CD4-positive, CD25-positive, alpha-beta regulatory T cell (primary cell): ENCODE results near the gene FITM2. TPM values are rescaled to one million over a fixed set of nuclear protein-coding genes. Genes with fewer than 3 reads are reported as not detected.
"Not testable (repeated sequence)": the region's sequence is repeated elsewhere in the genome, so short reads cannot be mapped to it uniquely, and the experiment has no call there.

Experiments used
- ATAC-seq, 2 donors: fragments of 150-1000 bp; cut with Tn5 transposase; one replicate each; pipeline ENCODE4 v1.10.0; 2021; ENCODE audit warnings: low read depth in 2 of 2, moderate number of reproducible peaks in 2 of 2, moderate library complexity in 1 of 2
- DNase-seq, 3 donors: peaks; one replicate each; pipeline versions ENCODE4 v3.0.0 to v3.0.0-alpha.2; 2012 to 2022; ENCODE audit warnings: mixed read lengths in 1 of 3
- H3K27ac ChIP-seq: one replicate; pipeline ENCODE4 v1.7.0; 2013; ENCODE audit warnings: mild to moderate bottlenecking, low read length; ENCODE audit not compliant: insufficient read depth, poor library complexity, severe bottlenecking
- H3K27me3 ChIP-seq: one replicate; pipeline ENCODE4 v1.7.0; 2013; ENCODE audit warnings: low read length; ENCODE audit not compliant: control insufficient read depth, insufficient read depth
- H3K36me3 ChIP-seq: one replicate; pipeline ENCODE4 v1.7.0; 2013; ENCODE audit warnings: mild to moderate bottlenecking, low read length, moderate library complexity; ENCODE audit not compliant: control insufficient read depth, insufficient read depth
- H3K4me1 ChIP-seq: 2 replicates; pipeline ENCODE4 v1.7.0; 2013; ENCODE audit warnings: mild to moderate bottlenecking, low read length; ENCODE audit not compliant: insufficient read depth, control insufficient read depth, poor library complexity, severe bottlenecking
- H3K4me3 ChIP-seq: one replicate; pipeline ENCODE4 v1.7.0; 2013; ENCODE audit warnings: low read depth, mild to moderate bottlenecking, low read length, moderate library complexity
- H3K9me3 ChIP-seq, 2 experiments: 1 replicate in 1 of 2; 2 replicates in 1 of 2; pipeline ENCODE4 v1.7.0; 2013; ENCODE audit warnings: low read length in 2 of 2, mild to moderate bottlenecking in 1 of 2, moderate library complexity in 1 of 2; ENCODE audit not compliant: control insufficient read depth in 2 of 2
- H3K27ac Mint-ChIP-seq, 3 donors: one replicate each; pipeline ENCODE4 v1.8.0; 2020 to 2022; ENCODE audit warnings: mild to moderate bottlenecking in 3 of 3, mixed read lengths in 3 of 3, moderate library complexity in 2 of 3
- H3K27me3 Mint-ChIP-seq: one replicate; pipeline ENCODE4 v1.8.0; 2022; ENCODE audit warnings: mild to moderate bottlenecking, mixed read lengths
- H3K36me3 Mint-ChIP-seq: one replicate; pipeline ENCODE4 v1.8.0; 2020; ENCODE audit warnings: mixed read lengths
- H3K4me1 Mint-ChIP-seq, 4 donors: one replicate each; pipeline ENCODE4 v1.8.0; 2020 to 2022; ENCODE audit warnings: mixed read lengths in 4 of 4, mild to moderate bottlenecking in 1 of 4
- H3K4me3 Mint-ChIP-seq, 4 donors: one replicate each; pipeline ENCODE4 v1.8.0; 2020 to 2022; ENCODE audit warnings: mild to moderate bottlenecking in 4 of 4, mixed read lengths in 4 of 4, moderate library complexity in 3 of 4
- H3K9me3 Mint-ChIP-seq, 7 donors: one replicate each; pipeline ENCODE4 v1.8.0; 2020 to 2022; ENCODE audit warnings: mixed read lengths in 7 of 7, mild to moderate bottlenecking in 3 of 7, moderate library complexity in 2 of 7
- polyA plus RNA-seq, 4 donors: library from polyadenylated mRNA; unstranded; fragments of 300-500 nt; fragmentation: Illumina TruSeq; gene quantifications; one replicate each; pipeline ENCODE4 v1.2.3, GENCODE V29; 2021
- total RNA-seq: library from RNA; stranded (reverse); gene quantifications from one replicate; pipeline ENCODE4 v1.2.3, GENCODE V29; 2022

The FITM2 gene
- total and polyA plus RNA-seq, 5 donors from 2014 or later = 0.73 to 4.4 (median 1.3) TPM

DNA sequence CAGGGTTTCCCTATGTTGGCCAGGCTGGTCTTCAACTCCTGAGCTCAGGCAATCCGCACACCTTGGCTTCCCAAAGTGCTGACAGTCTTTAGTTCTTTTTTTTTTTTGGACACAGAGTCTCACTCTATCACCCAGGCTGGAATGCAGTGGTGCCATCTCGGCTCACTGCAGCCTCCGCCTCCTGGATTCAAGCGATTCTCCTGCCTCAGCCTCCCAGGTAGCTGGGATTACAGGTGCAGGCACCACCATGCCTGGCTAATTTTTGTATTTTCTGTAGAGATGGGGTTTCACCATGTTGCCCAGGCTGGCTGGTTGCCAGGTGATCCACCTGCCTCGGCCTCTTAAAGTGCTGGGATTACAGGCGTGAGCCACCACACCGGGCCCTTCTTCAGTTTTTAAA, 16.7 kb upstream of the FITM2 start:
- not testable (repeated sequence) for H3K36me3 Mint-ChIP-seq, H3K4me3 ChIP-seq, H3K36me3 ChIP-seq, H3K9me3 Mint-ChIP-seq, H3K4me1 Mint-ChIP-seq, H3K27ac ChIP-seq, H3K9me3 ChIP-seq, ATAC-seq, H3K4me1 ChIP-seq, DNase-seq, H3K27me3 ChIP-seq
- Mint-ChIP-seq H3K27me3 (peaks cover 19% of the 10 kb centered on the region), H3K27ac (peak overlapping the region in 2 of 3 donors; percentile 12 to 77), H3K4me3 (peak overlapping the region in 2 of 4 donors; percentile 48 to 52)

- Histone ChIP-seq H3K27ac (no peak overlapping the region), H3K27me3 (peaks cover 3% of the 10 kb centered on the region), H3K4me3 (no peak overlapping the region), H3K4me1 (peaks cover 7% of the 10 kb centered on the region), H3K9me3 (no peaks in the 10 kb centered on the region), H3K36me3 (no peaks in the 10 kb centered on the region)
- Mint-ChIP-seq H3K36me3 (no peaks in the 10 kb centered on the region), H3K27ac (no peak overlapping the region), H3K4me1 (peaks cover 0 to 4% (median 1%) of the 10 kb centered on the region in 4 donors), H3K27me3 (peaks cover 19% of the 10 kb centered on the region), H3K4me3 (peak overlapping the region in 1 of 4 donors; percentile 68), H3K9me3 (no peaks in the 10 kb centered on the region)
- DNase-seq = no peak
- ATAC-seq = no peak
Measured at GRCh38 chr20:44326391-44327159, 15.6 kb upstream of the FITM2 start.

DNA sequence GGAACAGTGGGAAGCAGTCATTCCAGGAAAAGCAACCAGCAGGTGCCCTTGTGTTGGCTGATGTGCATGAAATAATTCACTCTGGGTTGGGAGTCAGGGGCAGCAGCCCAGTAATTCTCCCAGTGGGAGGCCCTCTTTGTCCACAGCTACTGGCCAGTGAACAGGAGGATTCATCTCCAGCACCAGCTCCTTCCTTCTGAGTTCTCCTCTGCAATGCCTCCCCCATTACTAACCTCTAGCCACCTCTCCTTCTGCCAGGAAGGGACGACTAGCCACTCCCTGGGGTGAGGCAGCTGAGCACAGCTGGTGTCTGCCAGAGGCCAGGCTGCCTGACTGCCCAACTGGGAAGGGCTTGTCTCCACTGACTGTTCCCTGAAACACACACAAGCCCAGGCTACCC, 13.3 kb upstream of the FITM2 start:
- Mint-ChIP-seq H3K27ac (no peak overlapping the region), H3K36me3 (no peaks in the 10 kb centered on the region), H3K9me3 (no peaks in the 10 kb centered on the region), H3K27me3 (peaks cover 27% of the 10 kb centered on the region), H3K4me1 (peaks cover 0 to 4% (median 1%) of the 10 kb centered on the region in 4 donors), H3K4me3 (no peak overlapping the region)
- H3K4me3 ChIP-seq = no peak overlapping the region
- ATAC-seq (no peak), DNase-seq (no peak)
- H3K27ac ChIP-seq = no peak overlapping the region
- H3K36me3 ChIP-seq = no peaks in the 10 kb centered on the region
- H3K4me1 ChIP-seq = peaks cover 7% of the 10 kb centered on the region
- H3K9me3 ChIP-seq = no peaks in the 10 kb centered on the region
- peaks cover 5% of the 10 kb centered on the region for H3K27me3 ChIP-seq

DNA sequence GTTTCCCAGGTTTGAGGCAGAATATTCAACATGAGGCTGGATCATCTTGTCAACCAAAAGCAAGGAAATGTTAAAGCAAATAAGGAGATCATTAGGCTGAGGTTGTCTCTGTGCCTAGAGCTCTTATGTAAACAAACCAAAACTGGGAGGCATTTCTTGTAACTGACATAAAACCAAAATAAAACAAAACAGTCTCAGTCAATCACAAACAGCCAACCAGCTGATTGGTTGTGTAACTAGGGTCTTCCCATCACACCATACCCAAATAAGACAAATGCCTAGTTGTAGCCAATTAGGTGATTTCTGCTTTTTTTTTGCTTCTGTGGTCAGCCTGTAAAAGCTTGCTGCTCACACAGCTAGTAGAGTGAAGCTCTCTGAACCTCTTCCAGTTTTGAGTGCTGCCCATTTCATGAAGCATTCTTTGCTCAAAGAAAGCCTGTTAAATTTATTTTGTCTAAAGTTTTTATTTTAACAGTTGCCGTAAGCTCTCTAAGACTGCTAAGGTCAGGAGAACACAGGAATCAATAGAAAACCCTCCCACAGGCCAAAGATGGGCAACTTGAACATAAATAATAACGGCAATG, 8.9 kb upstream of the FITM2 start:
- Histone ChIP-seq H3K36me3 (no peaks in the 10 kb centered on the region), H3K27me3 (peaks cover 8% of the 10 kb centered on the region), H3K4me3 (no peak overlapping the region), H3K27ac (no peak overlapping the region), H3K9me3 (peaks cover 0 to 2% of the 10 kb centered on the region in 2 experiments), H3K4me1 (no peaks in the 10 kb centered on the region)
- no peak for ATAC-seq
- no peaks in the 10 kb centered on the region for H3K36me3 Mint-ChIP-seq
- no peaks in the 10 kb centered on the region for H3K4me1 Mint-ChIP-seq
- H3K27me3 Mint-ChIP-seq = peaks cover 37% of the 10 kb centered on the region
- no peak for DNase-seq
- H3K9me3 Mint-ChIP-seq = no peaks in the 10 kb centered on the region
- H3K27ac Mint-ChIP-seq = no peak overlapping the region
- H3K4me3 Mint-ChIP-seq = no peak overlapping the region

DNA sequence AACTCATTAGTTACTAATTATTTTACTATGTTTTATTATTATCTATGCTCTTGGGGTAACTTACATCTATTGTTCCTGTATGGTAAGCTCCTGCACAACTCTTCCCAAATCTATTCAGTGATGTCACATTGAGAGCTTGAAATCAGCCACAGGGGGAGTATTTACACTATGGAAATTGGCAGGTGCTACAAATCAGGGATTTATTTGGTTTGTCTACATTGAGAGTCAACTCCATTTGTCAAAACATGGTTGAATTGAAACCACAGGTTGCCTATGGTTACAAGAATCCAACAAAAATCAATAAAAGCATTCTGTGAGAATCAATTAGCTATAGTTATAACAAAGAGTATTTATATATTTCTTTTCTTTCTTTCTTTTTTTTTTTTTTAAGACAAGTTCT, 3.9 kb upstream of the FITM2 start:
- Mint-ChIP-seq H3K36me3 (no peaks in the 10 kb centered on the region), H3K27ac (no peak overlapping the region), H3K9me3 (no peaks in the 10 kb centered on the region), H3K4me1 (peaks cover 4 to 14% (median 11%) of the 10 kb centered on the region in 4 donors), H3K27me3 (peaks cover 35% of the 10 kb centered on the region), H3K4me3 (peak overlapping the region in 1 of 4 donors; percentile 36)
- ATAC-seq (no peak), DNase-seq (no peak)
- Histone ChIP-seq H3K36me3 (no peaks in the 10 kb centered on the region), H3K4me1 (peaks cover 16% of the 10 kb centered on the region), H3K4me3 (no peak overlapping the region), H3K27me3 (peaks cover 8% of the 10 kb centered on the region), H3K9me3 (peaks cover 0 to 2% of the 10 kb centered on the region in 2 experiments), H3K27ac (no peak overlapping the region)

DNA sequence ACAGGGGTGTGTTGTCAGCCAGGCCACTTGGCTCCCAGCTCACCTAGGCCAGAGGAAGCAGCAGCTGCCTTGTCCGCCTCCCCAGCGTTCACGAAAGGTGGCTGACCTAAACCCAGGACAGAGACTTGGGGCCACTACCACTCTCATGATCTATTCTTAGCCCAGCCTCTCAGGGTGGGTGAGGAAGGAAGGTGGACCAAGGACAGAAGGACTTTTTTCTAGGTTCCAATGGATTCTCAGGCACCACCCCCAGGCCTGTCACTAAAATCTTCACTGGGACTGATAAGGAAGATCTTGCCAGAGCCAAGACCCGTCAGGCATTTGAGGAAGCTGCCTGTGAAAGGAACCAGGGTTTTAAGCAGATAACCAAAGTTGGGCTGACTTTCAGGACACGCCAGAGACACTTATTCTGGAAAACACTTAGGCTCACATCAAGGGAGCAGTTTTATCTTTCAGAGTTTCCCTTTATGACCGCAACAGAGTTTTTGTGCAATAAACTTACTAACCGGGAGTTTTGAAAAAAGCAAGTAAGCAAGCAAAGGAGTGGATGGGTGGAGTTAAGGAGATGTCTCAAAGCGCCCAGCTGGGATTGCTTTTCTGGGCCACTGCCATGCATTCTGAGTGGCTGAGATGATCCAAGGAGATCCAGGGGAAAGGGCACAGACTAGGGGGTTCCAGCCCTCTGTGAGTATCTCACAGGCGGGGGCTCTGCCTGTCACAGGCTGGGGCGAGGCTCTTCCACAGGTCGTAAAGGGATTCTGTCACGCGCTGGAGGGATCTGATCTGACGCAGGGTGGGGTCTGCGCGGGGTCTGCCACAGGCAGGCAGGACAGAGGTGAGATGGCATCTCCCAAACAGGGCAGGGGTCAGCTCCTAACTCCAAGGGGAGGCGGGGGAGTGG, 989 bp downstream of the FITM2 start:
- DNase-seq (peak in 1 of 3 donors; percentile 19), ATAC-seq (no peak)
- peaks cover 0 to 1% (median 0%) of the 10 kb centered on the region in 7 donors for H3K9me3 Mint-ChIP-seq
- H3K4me3 ChIP-seq = peak overlapping the region; percentile 70
- H3K4me3 Mint-ChIP-seq = peak overlapping the region; percentile 88 to 96 (median 94)
- H3K9me3 ChIP-seq = no peaks in the 10 kb centered on the region
- no peaks in the 10 kb centered on the region for H3K27me3 ChIP-seq
- H3K27me3 Mint-ChIP-seq = peaks cover 16% of the 10 kb centered on the region
- H3K4me1 Mint-ChIP-seq = peaks cover 4 to 30% (median 19%) of the 10 kb centered on the region in 4 donors
- H3K4me1 ChIP-seq = peaks cover 21% of the 10 kb centered on the region
- H3K36me3 ChIP-seq = peaks cover 9% of the 10 kb centered on the region
- H3K27ac Mint-ChIP-seq = peak overlapping the region; percentile 74 to 96 (median 94)
- peaks cover 8% of the 10 kb centered on the region for H3K36me3 Mint-ChIP-seq
- H3K27ac ChIP-seq = peak overlapping the region; percentile 72

- no peaks in the 10 kb centered on the region for H3K27me3 ChIP-seq
- Mint-ChIP-seq H3K27ac (peak overlapping the region in 1 of 3 donors; percentile 37), H3K4me3 (peak overlapping the region in 1 of 4 donors; percentile 85), H3K4me1 (peaks cover 9 to 36% (median 22%) of the 10 kb centered on the region in 4 donors), H3K27me3 (peaks cover 7% of the 10 kb centered on the region), H3K9me3 (peaks cover 0 to 1% (median 0%) of the 10 kb centered on the region in 7 donors), H3K36me3 (peaks cover 16% of the 10 kb centered on the region)
- no peaks in the 10 kb centered on the region for H3K9me3 ChIP-seq
- ATAC-seq (no peak), DNase-seq (no peak)
- H3K4me3 ChIP-seq = no peak overlapping the region
- H3K36me3 ChIP-seq = peaks cover 9% of the 10 kb centered on the region
- H3K4me1 ChIP-seq = peaks cover 21% of the 10 kb centered on the region
- no peak overlapping the region for H3K27ac ChIP-seq
Measured at GRCh38 chr20:44306927-44307326, 4.1 kb downstream of the FITM2 start.
